ENCODE results near the gene PRKAR2B. TPM values are rescaled to one million over a fixed set of nuclear protein-coding genes. Genes with fewer than 3 reads are reported as not detected.
A peak's percentile ranks its signal among the peaks of the same experiment; 100 is the strongest.

Gene PRKAR2B
- total RNA-seq, 2 experiments from 2014 or later = 1.3 to 1.4 TPM

- H3K9me3 Mint-ChIP-seq = no peaks in the 10 kb centered on the region
- no peak for DNase-seq
- H3K4me3 Mint-ChIP-seq = no peak overlapping the region
- no peaks in the 10 kb centered on the region for H3K4me1 Mint-ChIP-seq (ENCODE audit: low read depth)
- H3K36me3 Mint-ChIP-seq = peaks cover 28% of the 10 kb centered on the region
- H3K27me3 Mint-ChIP-seq = no peaks in the 10 kb centered on the region
- H3K27ac Mint-ChIP-seq = peak overlapping the region; percentile 1
- ChIA-PET CTCF (interaction anchor here (1.0 to 1.3 kb wide), 2 partner anchors 8 to 17 kb away, joined by 3 read pairs; no protein-coding TSS in a partner anchor), POLR2A (interaction anchor here (0.6 to 1.5 kb wide), 2 partner anchors 9 to 28 kb away, joined by 3 to 4 read pairs; partner anchors contain the start of gene HBP1)
- intact Hi-C loops (cut with micrococcal nuclease) = no loop called here
These were observed 152.5 kb downstream of the PRKAR2B start for GRCh38 chr7:107196834-107197610.

- POLR2A ChIA-PET = no interaction called here
- CTCF ChIA-PET = interaction anchor here (0.7 to 1.6 kb wide), 5 partner anchors 13 to 541 kb away, joined by 3 to 4 read pairs (median 4); no protein-coding TSS in a partner anchor
- no peaks in the 10 kb centered on the region for H3K4me1 Mint-ChIP-seq (ENCODE audit: low read depth)
- H3K9me3 Mint-ChIP-seq = no peaks in the 10 kb centered on the region
- DNase-seq = peak; percentile 53
- no peak overlapping the region for H3K27ac Mint-ChIP-seq
- intact Hi-C loops (cut with micrococcal nuclease) = loop anchor here (5.0 kb wide), 2 partner anchors 300 to 525 kb away; no protein-coding TSS in a partner anchor
- H3K36me3 Mint-ChIP-seq = peaks cover 41% of the 10 kb centered on the region
- no peaks in the 10 kb centered on the region for H3K27me3 Mint-ChIP-seq
- no peak overlapping the region for H3K4me3 Mint-ChIP-seq
These were observed 157.4 kb downstream of the PRKAR2B start for GRCh38 chr7:107201795-107202450.

GRCh38 chr7:107203607-107204006 lies 159.1 kb downstream of the PRKAR2B start:
- ChIA-PET POLR2A (no interaction called here), CTCF (no interaction called here)
- no peaks in the 10 kb centered on the region for H3K27me3 Mint-ChIP-seq
- DNase-seq = no peak
- no peaks in the 10 kb centered on the region for H3K4me1 Mint-ChIP-seq (ENCODE audit: low read depth)
- peaks cover 35% of the 10 kb centered on the region for H3K36me3 Mint-ChIP-seq
- H3K9me3 Mint-ChIP-seq = no peaks in the 10 kb centered on the region
- H3K27ac Mint-ChIP-seq = peak overlapping the region; percentile 34
- H3K4me3 Mint-ChIP-seq = no peak overlapping the region
- intact Hi-C loops (cut with micrococcal nuclease) = loop anchor here (5.0 kb wide), 2 partner anchors 299 to 524 kb away; no protein-coding TSS in a partner anchor

GRCh38 chr7:107206136-107206535 lies 161.6 kb downstream of the PRKAR2B start:
- CTCF ChIA-PET = no interaction called here

GRCh38 chr7:107206706-107207105 lies 162.2 kb downstream of the PRKAR2B start:
- Mint-ChIP-seq H3K9me3 (no peaks in the 10 kb centered on the region), H3K4me1 (ENCODE audit: low read depth) (no peaks in the 10 kb centered on the region), H3K27me3 (no peaks in the 10 kb centered on the region), H3K27ac (no peak overlapping the region), H3K36me3 (peaks cover 29% of the 10 kb centered on the region), H3K4me3 (no peak overlapping the region)
- DNase-seq = no peak
- intact Hi-C loops (cut with micrococcal nuclease) = no loop called here
- CTCF ChIA-PET = no interaction called here
- POLR2A ChIA-PET = interaction anchor here (0.9 kb wide), 1 partner anchor 9 kb away, joined by 3 read pairs; no protein-coding TSS in a partner anchor

More at GRCh38 chr7:107206136-107206535, 161.6 kb downstream of the PRKAR2B start:
- no peak overlapping the region for H3K27ac Mint-ChIP-seq
- POLR2A ChIA-PET = interaction anchor here (0.8 to 0.9 kb wide), 2 partner anchors 9 to 33 kb away, joined by 3 to 4 read pairs; no protein-coding TSS in a partner anchor
- H3K4me3 Mint-ChIP-seq = no peak overlapping the region
- no peaks in the 10 kb centered on the region for H3K9me3 Mint-ChIP-seq
- no peak for DNase-seq
- intact Hi-C loops (cut with micrococcal nuclease) = no loop called here
- H3K4me1 Mint-ChIP-seq (ENCODE audit: low read depth) = no peaks in the 10 kb centered on the region
- H3K27me3 Mint-ChIP-seq = no peaks in the 10 kb centered on the region
- H3K36me3 Mint-ChIP-seq = peaks cover 32% of the 10 kb centered on the region

GRCh38 chr7:107207459-107207858 lies 163.0 kb downstream of the PRKAR2B start:
- no peak for DNase-seq
- ChIA-PET CTCF (no interaction called here), POLR2A (no interaction called here)
- H3K4me3 Mint-ChIP-seq = no peak overlapping the region
- H3K36me3 Mint-ChIP-seq = peaks cover 28% of the 10 kb centered on the region
- H3K9me3 Mint-ChIP-seq = no peaks in the 10 kb centered on the region
- H3K27ac Mint-ChIP-seq = peak overlapping the region; percentile 52
- intact Hi-C loops (cut with micrococcal nuclease) = no loop called here
- peaks cover 1% of the 10 kb centered on the region for H3K4me1 Mint-ChIP-seq (ENCODE audit: low read depth)
- H3K27me3 Mint-ChIP-seq = no peaks in the 10 kb centered on the region

GRCh38 chr7:107208024-107208521 lies 163.6 kb downstream of the PRKAR2B start:
- no peaks in the 10 kb centered on the region for H3K9me3 Mint-ChIP-seq
- peaks cover 25% of the 10 kb centered on the region for H3K36me3 Mint-ChIP-seq
- no peak overlapping the region for H3K4me3 Mint-ChIP-seq
- CTCF ChIA-PET = no interaction called here
- intact Hi-C loops (cut with micrococcal nuclease) = no loop called here
- peak overlapping the region; percentile 52 for H3K27ac Mint-ChIP-seq
- no peak for DNase-seq
- H3K4me1 Mint-ChIP-seq (ENCODE audit: low read depth) = peaks cover 7% of the 10 kb centered on the region
- no peaks in the 10 kb centered on the region for H3K27me3 Mint-ChIP-seq
- POLR2A ChIA-PET = interaction anchor here (0.9 kb wide), 1 partner anchor 15 kb away, joined by 3 read pairs; no protein-coding TSS in a partner anchor

- no peak for DNase-seq
- intact Hi-C loops (cut with micrococcal nuclease) = no loop called here
- ChIA-PET CTCF (interaction anchor here (1.0 kb wide), 1 partner anchor 12 kb away, joined by 3 read pairs; no protein-coding TSS in a partner anchor), POLR2A (interaction anchor here (0.9 kb wide), 1 partner anchor 14 kb away, joined by 3 read pairs; no protein-coding TSS in a partner anchor)
- H3K27me3 Mint-ChIP-seq = no peaks in the 10 kb centered on the region
- peaks cover 28% of the 10 kb centered on the region for H3K36me3 Mint-ChIP-seq
- no peak overlapping the region for H3K27ac Mint-ChIP-seq
- no peak overlapping the region for H3K4me3 Mint-ChIP-seq
- peaks cover 4% of the 10 kb centered on the region for H3K9me3 Mint-ChIP-seq
- peaks cover 7% of the 10 kb centered on the region for H3K4me1 Mint-ChIP-seq (ENCODE audit: low read depth)
These were observed 164.1 kb downstream of the PRKAR2B start for GRCh38 chr7:107208563-107208962.

GRCh38 chr7:107209565-107209964 lies 165.1 kb downstream of the PRKAR2B start:
- ChIA-PET POLR2A (no interaction called here), CTCF (interaction anchor here (1.0 kb wide), 1 partner anchor 11 kb away, joined by 3 read pairs; no protein-coding TSS in a partner anchor)
- Mint-ChIP-seq H3K36me3 (peaks cover 25% of the 10 kb centered on the region), H3K4me3 (no peak overlapping the region), H3K27me3 (no peaks in the 10 kb centered on the region), H3K9me3 (peaks cover 10% of the 10 kb centered on the region), H3K4me1 (ENCODE audit: low read depth) (peaks cover 7% of the 10 kb centered on the region), H3K27ac (no peak overlapping the region)
- intact Hi-C loops (cut with micrococcal nuclease) = no loop called here
- no peak for DNase-seq

- Mint-ChIP-seq H3K9me3 (peaks cover 15% of the 10 kb centered on the region), H3K27ac (no peak overlapping the region), H3K27me3 (no peaks in the 10 kb centered on the region), H3K36me3 (peaks cover 24% of the 10 kb centered on the region), H3K4me3 (no peak overlapping the region), H3K4me1 (ENCODE audit: low read depth) (peaks cover 7% of the 10 kb centered on the region)
- intact Hi-C loops (cut with micrococcal nuclease) = no loop called here
- DNase-seq = no peak
- ChIA-PET CTCF (no interaction called here), POLR2A (no interaction called here)
These were observed 165.9 kb downstream of the PRKAR2B start for GRCh38 chr7:107210400-107210799.

Measured in activated CD4-positive, alpha-beta memory T cell treated with anti-CD3 and anti-CD28 coated beads for 36 hours (primary cell).